K562 (cell line): ENCODE data around the gene PAQR8.

Experiments used
- ARNT ChIP-seq, 2 experiments: fragments of 450-650 bp; IDR thresholded peaks; 2 replicates each; pipeline ENCODE4 v1.6.1; 2016; ENCODE audit warnings: mild to moderate bottlenecking in 1 of 2
- ERF ChIP-seq: fragments of 450-650 bp; formaldehyde crosslinking; IDR thresholded peaks from 2 replicates; pipeline ENCODE4 v1.4.0; 2020; ENCODE audit warnings: mild to moderate bottlenecking, mixed read lengths
- FOXA1 ChIP-seq: fragments of 450-650 bp; IDR thresholded peaks from 2 replicates; pipeline ENCODE4 v1.6.1; 2016; ENCODE audit warnings: mild to moderate bottlenecking, borderline replicate concordance
- FOXK1 ChIP-seq: sonication (generic); formaldehyde crosslinking; IDR thresholded peaks from 2 replicates; pipeline ENCODE4 v1.8.0; 2022; ENCODE audit warnings: missing genetic modification reagents, mild to moderate bottlenecking, borderline replicate concordance
- HMG20B ChIP-seq: fragments of 250-450 bp; sonication (Bioruptor Pico); IDR thresholded peaks from 2 replicates; pipeline ENCODE4 v1.5.0; 2021; ENCODE audit warnings: mild to moderate bottlenecking
- NFATC3 ChIP-seq: fragments of 450-650 bp; IDR thresholded peaks from 2 replicates; pipeline ENCODE4 v1.6.1; 2017; ENCODE audit warnings: mild to moderate bottlenecking
- PHB ChIP-seq: fragments of 250-450 bp; sonication (Bioruptor Pico); IDR thresholded peaks from 2 replicates; pipeline ENCODE4 v1.5.0; 2021
- POLR2A ChIP-seq: fragments of 450-650 bp; conservative IDR thresholded peaks from 2 replicates; pipeline ENCODE4 v1.6.1; 2016
- TF ChIP-seq, protein P1 (sequence below): fragments of 250-450 bp; sonication (Bioruptor Pico); IDR thresholded peaks from 2 replicates; pipeline ENCODE4 v1.5.0; 2021
- TF ChIP-seq, protein P2 (sequence below), 3 experiments: IDR thresholded peaks in 2 of 3; conservative IDR thresholded peaks in 1 of 3; 2 replicates each; pipeline ENCODE4 v1.5.1; 2011 to 2012; ENCODE audit warnings: low read length in 3 of 3, mild to moderate bottlenecking in 3 of 3, control low read depth in 2 of 3, improper control_type of control experiment in 1 of 3, inconsistent platforms in 1 of 3, low read depth in 1 of 3, mixed read lengths in 1 of 3, moderate library complexity in 1 of 3; ENCODE audit not compliant: insufficient read depth in 2 of 3

DNA sequence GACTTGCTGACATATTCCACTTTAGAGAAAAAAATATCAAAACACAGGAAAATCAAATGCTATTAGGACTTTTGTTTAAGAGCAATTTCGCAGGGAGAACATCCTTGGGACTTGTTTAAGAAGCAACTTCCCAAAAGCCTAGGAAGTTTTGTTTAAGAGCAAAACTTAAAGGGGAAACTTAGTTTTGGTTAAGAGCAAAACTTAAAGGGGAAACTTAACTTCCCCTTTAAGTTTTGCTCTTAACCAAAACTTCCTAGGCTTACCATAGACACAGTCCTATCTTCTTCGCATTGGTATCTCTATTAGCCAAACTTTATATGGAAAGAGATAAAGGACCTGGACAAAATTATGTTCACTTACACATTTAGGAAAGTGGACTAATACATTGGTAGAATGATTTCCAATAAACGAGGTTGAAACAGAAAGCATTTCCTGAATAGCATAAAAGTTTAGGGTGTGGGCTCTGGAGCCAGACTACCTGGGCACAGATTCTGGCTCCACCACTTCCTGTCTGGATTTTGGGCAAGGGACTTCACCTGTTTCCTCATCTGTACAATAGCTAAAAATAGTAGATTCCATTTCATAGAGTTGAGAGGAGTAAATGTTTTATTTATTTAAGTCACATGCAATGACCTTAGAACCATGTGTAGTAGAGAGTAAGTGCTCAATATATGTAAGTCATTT lies 15.7 kb downstream of the PAQR8 start:
- TF ChIP-seq ERF = no peak
- TF ChIP-seq NFATC3 = no peak
- TF ChIP-seq FOXK1 (CRISPR knock-in tag) = no peak
- TF ChIP-seq ARNT (IDR thresholded peaks at IDR 0.05) = no peak
- TF ChIP-seq HMG20B (CRISPR knock-in tag) = no peak
- TF ChIP-seq POLR2A = no peak
- TF ChIP-seq, protein P1, sequence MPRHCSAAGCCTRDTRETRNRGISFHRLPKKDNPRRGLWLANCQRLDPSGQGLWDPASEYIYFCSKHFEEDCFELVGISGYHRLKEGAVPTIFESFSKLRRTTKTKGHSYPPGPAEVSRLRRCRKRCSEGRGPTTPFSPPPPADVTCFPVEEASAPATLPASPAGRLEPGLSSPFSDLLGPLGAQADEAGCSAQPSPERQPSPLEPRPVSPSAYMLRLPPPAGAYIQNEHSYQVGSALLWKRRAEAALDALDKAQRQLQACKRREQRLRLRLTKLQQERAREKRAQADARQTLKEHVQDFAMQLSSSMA (CRISPR knock-in tag) = no peak
- TF ChIP-seq, protein P2, sequence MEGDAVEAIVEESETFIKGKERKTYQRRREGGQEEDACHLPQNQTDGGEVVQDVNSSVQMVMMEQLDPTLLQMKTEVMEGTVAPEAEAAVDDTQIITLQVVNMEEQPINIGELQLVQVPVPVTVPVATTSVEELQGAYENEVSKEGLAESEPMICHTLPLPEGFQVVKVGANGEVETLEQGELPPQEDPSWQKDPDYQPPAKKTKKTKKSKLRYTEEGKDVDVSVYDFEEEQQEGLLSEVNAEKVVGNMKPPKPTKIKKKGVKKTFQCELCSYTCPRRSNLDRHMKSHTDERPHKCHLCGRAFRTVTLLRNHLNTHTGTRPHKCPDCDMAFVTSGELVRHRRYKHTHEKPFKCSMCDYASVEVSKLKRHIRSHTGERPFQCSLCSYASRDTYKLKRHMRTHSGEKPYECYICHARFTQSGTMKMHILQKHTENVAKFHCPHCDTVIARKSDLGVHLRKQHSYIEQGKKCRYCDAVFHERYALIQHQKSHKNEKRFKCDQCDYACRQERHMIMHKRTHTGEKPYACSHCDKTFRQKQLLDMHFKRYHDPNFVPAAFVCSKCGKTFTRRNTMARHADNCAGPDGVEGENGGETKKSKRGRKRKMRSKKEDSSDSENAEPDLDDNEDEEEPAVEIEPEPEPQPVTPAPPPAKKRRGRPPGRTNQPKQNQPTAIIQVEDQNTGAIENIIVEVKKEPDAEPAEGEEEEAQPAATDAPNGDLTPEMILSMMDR (IDR thresholded peaks at IDR 0.05 in 2 of 3, conservative IDR thresholded peaks at IDR 0.05 in 1 of 3; ENCODE audit: insufficient read depth in 2 of 3, low read depth in 1 of 3, low read length in 3 of 3) = no peak
- no peak for TF ChIP-seq FOXA1
- no peak for TF ChIP-seq PHB (CRISPR knock-in tag)
